Muscle layer of duodenum (tissue), 2 donors: ENCODE data around the gene GKN1.

Experiments used
- H3K27ac ChIP-seq: one replicate; pipeline ENCODE4 v1.7.0; 2013; ENCODE audit warnings: mild to moderate bottlenecking, low read length
- H3K27me3 ChIP-seq: one replicate; pipeline ENCODE4 v1.7.0; 2013; ENCODE audit warnings: low read depth, mild to moderate bottlenecking, control low read depth, low read length
- H3K36me3 ChIP-seq, 2 donors: one replicate each; pipeline ENCODE4 v1.7.0; 2013; ENCODE audit warnings: low read length in 2 of 2, control low read depth in 1 of 2, mild to moderate bottlenecking in 1 of 2; ENCODE audit not compliant: insufficient read depth in 2 of 2, control insufficient read depth in 1 of 2
- H3K4me1 ChIP-seq, 2 donors: one replicate each; pipeline ENCODE4 v1.7.0; 2013; ENCODE audit warnings: low read length in 2 of 2, mild to moderate bottlenecking in 2 of 2, control low read depth in 1 of 2, moderate library complexity in 1 of 2; ENCODE audit not compliant: insufficient read depth in 2 of 2, control insufficient read depth in 1 of 2
- H3K4me3 ChIP-seq, 2 donors: one replicate each; pipeline ENCODE4 v1.7.0; 2013; ENCODE audit warnings: low read length in 2 of 2, low read depth in 1 of 2, mild to moderate bottlenecking in 1 of 2
- H3K9me3 ChIP-seq, 2 donors: one replicate each; pipeline ENCODE4 v1.7.0; 2013; ENCODE audit warnings: low read length in 2 of 2, control low read depth in 1 of 2, mild to moderate bottlenecking in 1 of 2; ENCODE audit not compliant: control insufficient read depth in 1 of 2
- donor health status: healthy.

GKN1 gene

GRCh38 chr2:68974251-68974650, at the start of gene GKN1:
TSS of gene GKN1 (plus strand) at chr2:68974636. CDS start at chr2:68974678, 42 bp downstream.
- no peaks in the 10 kb centered on the region for H3K27me3 ChIP-seq
- H3K9me3 ChIP-seq: no peaks in the 10 kb centered on the region
- H3K4me3 ChIP-seq: no peak within 1 kb of the TSS
- H3K27ac ChIP-seq: no peak within 1 kb of the TSS
- H3K36me3 ChIP-seq: no peaks in the 10 kb centered on the region
- H3K4me1 ChIP-seq: no peaks in the 10 kb centered on the region

GRCh38 chr2:68925295-68925896, 49.0 kb upstream of the GKN1 start:
- H3K4me3 ChIP-seq: no peak overlapping the region
- H3K4me1 ChIP-seq: no peaks in the 10 kb centered on the region
- no peaks in the 10 kb centered on the region for H3K36me3 ChIP-seq
- no peak overlapping the region for H3K27ac ChIP-seq
- H3K9me3 ChIP-seq: no peaks in the 10 kb centered on the region
- H3K27me3 ChIP-seq: no peaks in the 10 kb centered on the region

GRCh38 chr2:68926796-68927195, 47.6 kb upstream of the GKN1 start:
- Histone ChIP-seq H3K4me3 (no peak overlapping the region), H3K4me1 (no peaks in the 10 kb centered on the region), H3K27ac (no peak overlapping the region), H3K27me3 (no peaks in the 10 kb centered on the region), H3K36me3 (no peaks in the 10 kb centered on the region), H3K9me3 (no peaks in the 10 kb centered on the region)

GRCh38 chr2:68931149-68931711, 43.2 kb upstream of the GKN1 start:
- Histone ChIP-seq H3K27ac (no peak overlapping the region), H3K4me1 (peaks cover 0 to 3% of the 10 kb centered on the region in 2 donors), H3K27me3 (no peaks in the 10 kb centered on the region), H3K36me3 (no peaks in the 10 kb centered on the region), H3K4me3 (no peak overlapping the region), H3K9me3 (no peaks in the 10 kb centered on the region)

GRCh38 chr2:68931799-68932198, 42.6 kb upstream of the GKN1 start:
- Histone ChIP-seq H3K27me3 (no peaks in the 10 kb centered on the region), H3K36me3 (no peaks in the 10 kb centered on the region), H3K27ac (no peak overlapping the region), H3K9me3 (no peaks in the 10 kb centered on the region), H3K4me3 (no peak overlapping the region), H3K4me1 (peaks cover under 1 to 6% of the 10 kb centered on the region in 2 donors)

- H3K27me3 ChIP-seq: no peaks in the 10 kb centered on the region
- no peak overlapping the region for H3K4me3 ChIP-seq
- H3K4me1 ChIP-seq: peaks cover 6% of the 10 kb centered on the region in 2 donors
- H3K9me3 ChIP-seq: no peaks in the 10 kb centered on the region
- H3K36me3 ChIP-seq: no peaks in the 10 kb centered on the region
- no peak overlapping the region for H3K27ac ChIP-seq
Measured at GRCh38 chr2:68932402-68932801, 42.0 kb upstream of the GKN1 start.

- H3K27ac ChIP-seq: no peak overlapping the region
- no peaks in the 10 kb centered on the region for H3K27me3 ChIP-seq
- H3K4me1 ChIP-seq: peaks cover 6 to 7% of the 10 kb centered on the region in 2 donors
- no peak overlapping the region for H3K4me3 ChIP-seq
- H3K36me3 ChIP-seq: no peaks in the 10 kb centered on the region
- H3K9me3 ChIP-seq: no peaks in the 10 kb centered on the region
Measured at GRCh38 chr2:68934021-68934420, 40.4 kb upstream of the GKN1 start.

GRCh38 chr2:68935471-68935870, 39.0 kb upstream of the GKN1 start:
- no peaks in the 10 kb centered on the region for H3K36me3 ChIP-seq
- H3K4me1 ChIP-seq: peaks cover 6 to 7% of the 10 kb centered on the region in 2 donors
- no peak overlapping the region for H3K4me3 ChIP-seq
- H3K9me3 ChIP-seq: no peaks in the 10 kb centered on the region
- no peak overlapping the region for H3K27ac ChIP-seq
- H3K27me3 ChIP-seq: no peaks in the 10 kb centered on the region

GRCh38 chr2:68936427-68936826, 38.0 kb upstream of the GKN1 start:
- Histone ChIP-seq H3K36me3 (no peaks in the 10 kb centered on the region), H3K27me3 (no peaks in the 10 kb centered on the region), H3K4me3 (no peak overlapping the region), H3K9me3 (no peaks in the 10 kb centered on the region), H3K27ac (no peak overlapping the region), H3K4me1 (peaks cover 6 to 7% of the 10 kb centered on the region in 2 donors)

- Histone ChIP-seq H3K27me3 (no peaks in the 10 kb centered on the region), H3K4me3 (no peak overlapping the region), H3K36me3 (no peaks in the 10 kb centered on the region), H3K27ac (no peak overlapping the region), H3K4me1 (peaks cover 6 to 7% of the 10 kb centered on the region in 2 donors), H3K9me3 (no peaks in the 10 kb centered on the region)
Measured at GRCh38 chr2:68936889-68937288, 37.5 kb upstream of the GKN1 start.

- no peaks in the 10 kb centered on the region for H3K27me3 ChIP-seq
- no peaks in the 10 kb centered on the region for H3K9me3 ChIP-seq
- no peak overlapping the region for H3K27ac ChIP-seq
Measured at GRCh38 chr2:68937346-68938055, 36.9 kb upstream of the GKN1 start.

More at GRCh38 chr2:68937346-68938055, 36.9 kb upstream of the GKN1 start:
- Histone ChIP-seq H3K4me3 (no peak overlapping the region), H3K4me1 (peaks cover 6 to 7% of the 10 kb centered on the region in 2 donors), H3K36me3 (no peaks in the 10 kb centered on the region)
